KMS-11 (cell line): Measurements from ENCODE around the gene ASB2.

Experiments
- H2AFZ ChIP-seq: fragments of 200-600 bp; sonication (generic); 2 replicates; pipeline ENCODE4 v1.6.1; 2016; ENCODE audit warnings: antibody characterized with exemption, mixed run types, low read depth
- H3K27ac ChIP-seq: fragments of 200-600 bp; sonication (generic); 2 replicates; pipeline ENCODE4 v1.6.1; 2016; ENCODE audit warnings: mild to moderate bottlenecking, mixed run types
- H3K27me3 ChIP-seq: fragments of 200-600 bp; sonication (generic); 2 replicates; pipeline ENCODE4 v1.6.1; 2017; ENCODE audit warnings: mild to moderate bottlenecking, low read depth, mixed run types, moderate library complexity; ENCODE audit not compliant: insufficient read depth
- H3K36me3 ChIP-seq: fragments of 200-600 bp; sonication (generic); 2 replicates; pipeline ENCODE4 v1.6.1; 2017; ENCODE audit warnings: mild to moderate bottlenecking, mixed run types; ENCODE audit not compliant: insufficient read depth
- H3K4me1 ChIP-seq: fragments of 200-600 bp; sonication (generic); 2 replicates; pipeline ENCODE4 v1.6.1; 2016; ENCODE audit warnings: mild to moderate bottlenecking, low read depth, mixed run types; ENCODE audit not compliant: poor library complexity, severe bottlenecking
- H3K4me2 ChIP-seq: fragments of 200-600 bp; sonication (generic); 2 replicates; pipeline ENCODE4 v1.7.0; 2016; ENCODE audit warnings: mild to moderate bottlenecking, mixed run types
- H3K4me3 ChIP-seq: fragments of 200-600 bp; sonication (generic); IDR thresholded peaks from 2 replicates; pipeline ENCODE4 v1.6.1; 2017; ENCODE audit warnings: low read depth, low read length, mixed read lengths; ENCODE audit not compliant: insufficient read depth
- H3K79me2 ChIP-seq: fragments of 200-600 bp; sonication (generic); 2 replicates; pipeline ENCODE4 v1.6.1; 2016; ENCODE audit warnings: low read depth, mixed run types; ENCODE audit not compliant: insufficient read depth
- H3K9ac ChIP-seq: fragments of 200-600 bp; sonication (generic); 2 replicates; pipeline ENCODE4 v1.6.1; 2016; ENCODE audit warnings: mild to moderate bottlenecking, mixed run types
- H4K20me1 ChIP-seq: fragments of 200-600 bp; sonication (generic); 2 replicates; pipeline ENCODE4 v1.6.1; 2016; ENCODE audit warnings: mild to moderate bottlenecking, mixed run types; ENCODE audit not compliant: insufficient read depth
- TF ChIP-seq, protein P1 (sequence below): fragments of 200-600 bp; sonication (generic); conservative IDR thresholded peaks from 2 replicates; pipeline ENCODE4 v1.6.1; 2017; ENCODE audit warnings: low read depth, mild to moderate bottlenecking, antibody characterized with exemption, low read length, moderate library complexity, mixed read lengths

ASB2 gene

DNA sequence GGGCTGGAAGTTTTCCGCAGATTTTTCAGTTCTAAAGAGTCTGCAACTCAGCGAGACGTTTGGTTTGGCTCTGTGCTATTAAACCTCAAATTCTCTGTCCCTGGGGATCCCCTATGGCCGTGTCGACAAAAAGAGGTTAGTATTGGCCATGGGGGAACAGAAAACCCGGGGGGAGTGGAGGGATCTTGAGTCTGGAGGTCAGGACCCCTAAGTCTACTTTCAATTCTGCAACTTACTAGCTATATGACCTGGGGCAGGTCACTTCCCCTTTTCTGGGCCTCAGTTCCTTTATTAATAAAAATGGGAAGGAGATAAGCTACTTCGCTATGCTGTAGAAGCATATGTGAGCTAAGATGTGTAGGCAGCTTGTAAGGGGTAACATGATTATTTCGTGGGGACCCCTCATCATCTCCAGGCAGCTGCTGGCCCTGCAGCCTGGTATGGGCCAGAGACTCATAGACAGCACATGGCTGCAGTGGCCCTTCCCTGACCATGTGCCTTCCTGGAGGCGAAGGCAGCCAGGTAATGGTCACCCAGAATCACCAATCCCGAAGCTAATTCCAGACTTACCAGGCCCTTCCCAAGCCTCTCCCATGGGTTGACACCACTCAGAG, 8.6 kb downstream of the ASB2 start:
- peaks cover 90% of the 10 kb centered on the region for H3K4me1 ChIP-seq
- no peaks in the 10 kb centered on the region for H3K36me3 ChIP-seq
- H3K27me3 ChIP-seq: no peaks in the 10 kb centered on the region
- TF ChIP-seq, protein P1, sequence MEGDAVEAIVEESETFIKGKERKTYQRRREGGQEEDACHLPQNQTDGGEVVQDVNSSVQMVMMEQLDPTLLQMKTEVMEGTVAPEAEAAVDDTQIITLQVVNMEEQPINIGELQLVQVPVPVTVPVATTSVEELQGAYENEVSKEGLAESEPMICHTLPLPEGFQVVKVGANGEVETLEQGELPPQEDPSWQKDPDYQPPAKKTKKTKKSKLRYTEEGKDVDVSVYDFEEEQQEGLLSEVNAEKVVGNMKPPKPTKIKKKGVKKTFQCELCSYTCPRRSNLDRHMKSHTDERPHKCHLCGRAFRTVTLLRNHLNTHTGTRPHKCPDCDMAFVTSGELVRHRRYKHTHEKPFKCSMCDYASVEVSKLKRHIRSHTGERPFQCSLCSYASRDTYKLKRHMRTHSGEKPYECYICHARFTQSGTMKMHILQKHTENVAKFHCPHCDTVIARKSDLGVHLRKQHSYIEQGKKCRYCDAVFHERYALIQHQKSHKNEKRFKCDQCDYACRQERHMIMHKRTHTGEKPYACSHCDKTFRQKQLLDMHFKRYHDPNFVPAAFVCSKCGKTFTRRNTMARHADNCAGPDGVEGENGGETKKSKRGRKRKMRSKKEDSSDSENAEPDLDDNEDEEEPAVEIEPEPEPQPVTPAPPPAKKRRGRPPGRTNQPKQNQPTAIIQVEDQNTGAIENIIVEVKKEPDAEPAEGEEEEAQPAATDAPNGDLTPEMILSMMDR: no peak
- H3K4me2 ChIP-seq: no peak overlapping the region
- no peaks in the 10 kb centered on the region for H4K20me1 ChIP-seq
- H2AFZ ChIP-seq: no peak overlapping the region
- H3K9ac ChIP-seq: no peak overlapping the region
- H3K27ac ChIP-seq: no peak overlapping the region
- H3K4me3 ChIP-seq: no peak overlapping the region
- no peaks in the 10 kb centered on the region for H3K79me2 ChIP-seq

DNA sequence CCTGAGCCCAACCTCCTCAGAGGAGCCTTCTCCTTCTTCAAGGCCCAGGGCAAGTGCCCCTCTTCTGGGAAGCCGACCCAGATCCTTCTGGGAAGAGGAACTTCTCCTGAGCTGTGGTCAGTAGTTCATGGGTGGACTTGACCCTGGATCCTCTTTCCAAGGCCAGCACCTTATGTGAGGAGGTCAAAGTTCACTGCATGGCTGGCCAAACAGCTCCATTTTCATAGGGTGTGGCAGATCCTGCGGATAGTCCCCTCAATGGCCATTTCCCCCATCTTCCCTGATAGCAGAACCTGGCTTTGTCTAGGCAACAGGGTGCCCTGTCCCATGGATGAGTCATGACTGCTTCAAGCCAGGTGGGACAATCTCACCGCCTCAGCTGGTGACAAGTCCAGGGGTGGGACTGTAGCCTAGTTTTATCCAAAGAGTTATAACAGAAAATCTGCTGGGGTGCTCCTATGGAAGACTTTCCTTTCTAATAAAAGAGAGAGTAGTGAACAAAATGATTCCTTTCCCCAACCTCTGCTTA, 10.4 kb downstream of the ASB2 start:
- Histone ChIP-seq H2AFZ (no peak overlapping the region), H3K9ac (no peak overlapping the region), H3K4me1 (peaks cover 89% of the 10 kb centered on the region), H3K79me2 (no peaks in the 10 kb centered on the region), H3K36me3 (no peaks in the 10 kb centered on the region), H3K27ac (no peak overlapping the region), H3K27me3 (no peaks in the 10 kb centered on the region), H4K20me1 (no peaks in the 10 kb centered on the region), H3K4me2 (no peak overlapping the region), H3K4me3 (no peak overlapping the region)
- TF ChIP-seq, protein P1: no peak

DNA sequence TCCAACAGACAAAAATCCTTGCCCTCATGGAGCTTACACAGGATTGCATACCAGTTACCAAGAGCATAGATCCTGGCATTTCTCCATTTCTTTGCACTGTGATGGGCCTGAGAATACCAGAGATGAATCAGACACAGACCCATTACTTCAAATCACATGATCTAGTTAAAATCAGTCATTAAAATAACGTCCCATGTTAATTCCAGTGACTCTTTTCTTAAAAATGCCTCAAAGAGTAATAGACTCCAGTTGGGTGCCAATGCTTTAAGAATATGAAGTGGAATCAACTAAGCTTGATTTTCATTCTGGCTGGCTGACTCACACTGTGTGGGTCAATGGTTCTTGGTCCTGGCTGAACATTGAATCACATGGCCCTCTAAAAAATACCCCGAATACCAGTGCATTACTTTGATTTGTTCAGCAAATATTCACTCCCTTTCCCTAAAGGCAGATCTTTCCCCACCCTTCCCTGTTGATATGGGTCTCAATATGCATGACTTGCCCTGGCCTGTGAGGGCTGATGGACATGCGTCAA, 11.0 kb downstream of the ASB2 start:
- H3K79me2 ChIP-seq: no peaks in the 10 kb centered on the region
- no peaks in the 10 kb centered on the region for H3K27me3 ChIP-seq
- no peaks in the 10 kb centered on the region for H3K36me3 ChIP-seq
- no peak overlapping the region for H3K27ac ChIP-seq
- H4K20me1 ChIP-seq: no peaks in the 10 kb centered on the region
- H3K4me1 ChIP-seq: peaks cover 90% of the 10 kb centered on the region
- H2AFZ ChIP-seq: no peak overlapping the region
- TF ChIP-seq, protein P1: no peak
- H3K4me2 ChIP-seq: no peak overlapping the region
- H3K9ac ChIP-seq: no peak overlapping the region
- H3K4me3 ChIP-seq: no peak overlapping the region

DNA sequence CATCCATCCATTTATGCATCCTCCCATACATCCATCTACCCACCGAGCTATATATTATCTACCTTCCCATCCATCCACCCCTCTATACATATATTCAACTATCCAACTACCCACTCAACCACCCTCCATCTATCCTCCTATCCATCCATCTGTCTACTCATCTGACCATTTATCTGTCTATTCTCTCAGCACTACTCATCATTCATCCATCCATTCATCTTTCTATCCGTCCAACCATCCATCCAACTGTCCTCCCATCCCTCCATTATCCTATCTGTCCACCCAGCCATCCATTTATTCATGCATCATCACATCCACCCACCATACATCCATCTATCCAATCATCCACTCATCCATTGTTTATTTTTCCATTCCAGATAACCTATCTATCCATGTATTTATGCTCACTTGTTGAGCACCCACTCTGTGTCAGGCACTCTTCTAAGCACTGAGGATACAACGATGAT, 11.5 kb downstream of the ASB2 start:
- Histone ChIP-seq H3K36me3 (no peaks in the 10 kb centered on the region), H3K4me1 (peaks cover 90% of the 10 kb centered on the region), H4K20me1 (no peaks in the 10 kb centered on the region), H2AFZ (no peak overlapping the region), H3K27ac (no peak overlapping the region), H3K27me3 (no peaks in the 10 kb centered on the region), H3K4me3 (no peak overlapping the region), H3K4me2 (no peak overlapping the region), H3K9ac (no peak overlapping the region), H3K79me2 (no peaks in the 10 kb centered on the region)
- TF ChIP-seq, protein P1: no peak
